ENCODE data around the gene INPP5E.

The INPP5E gene

DNA sequence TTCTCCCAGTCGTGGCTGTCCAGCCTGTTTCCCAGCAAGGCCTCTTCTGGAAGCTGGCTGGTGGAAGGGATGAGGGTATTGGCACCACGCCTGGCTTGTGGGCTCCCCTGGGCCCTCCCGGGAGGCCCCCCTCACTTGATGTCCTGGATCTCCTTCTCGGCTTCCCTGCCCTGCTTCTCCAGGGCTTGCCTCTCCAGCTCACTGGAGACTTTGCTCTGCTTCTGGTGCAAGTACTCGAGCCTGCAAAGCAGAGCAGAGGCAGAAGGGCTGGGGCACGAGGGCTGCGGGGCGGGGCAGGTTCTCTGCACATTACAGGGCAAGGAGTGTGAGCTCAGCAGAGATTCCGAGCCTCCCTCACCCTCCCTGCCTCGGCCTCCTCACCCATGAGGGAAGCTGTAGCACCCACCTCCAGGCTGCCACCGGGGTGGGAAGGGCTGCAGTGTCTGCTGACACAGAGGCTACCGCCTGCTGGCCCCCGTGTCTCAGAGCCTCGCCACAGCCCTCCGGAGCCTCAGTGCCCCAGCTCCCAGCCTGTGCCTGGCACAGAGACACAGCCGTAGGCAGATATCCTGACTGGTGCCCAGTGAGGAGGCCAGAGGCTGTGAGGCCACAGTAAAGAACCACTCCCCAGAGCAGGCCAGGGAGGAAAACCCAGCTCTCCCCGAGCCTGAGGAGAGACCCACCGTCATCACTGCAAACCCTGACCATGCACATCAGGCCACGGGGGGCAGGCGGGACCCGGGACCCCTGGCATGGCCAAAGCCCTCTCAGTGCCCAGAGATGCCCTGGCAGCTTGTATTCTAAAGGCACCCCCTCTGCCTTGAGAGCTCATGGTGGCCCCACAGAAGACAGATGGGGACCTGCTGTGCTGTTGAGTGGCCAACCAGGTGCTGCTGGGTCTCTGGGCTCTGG, 46.9 kb downstream of the INPP5E start:
- H3K4me3 ChIP-seq (replicated peaks; ENCODE audit: low read depth, low read length) = no peak overlapping the region
- no peak for DNase-seq (ENCODE audit: low read depth)
- TF ChIP-seq, protein P1, sequence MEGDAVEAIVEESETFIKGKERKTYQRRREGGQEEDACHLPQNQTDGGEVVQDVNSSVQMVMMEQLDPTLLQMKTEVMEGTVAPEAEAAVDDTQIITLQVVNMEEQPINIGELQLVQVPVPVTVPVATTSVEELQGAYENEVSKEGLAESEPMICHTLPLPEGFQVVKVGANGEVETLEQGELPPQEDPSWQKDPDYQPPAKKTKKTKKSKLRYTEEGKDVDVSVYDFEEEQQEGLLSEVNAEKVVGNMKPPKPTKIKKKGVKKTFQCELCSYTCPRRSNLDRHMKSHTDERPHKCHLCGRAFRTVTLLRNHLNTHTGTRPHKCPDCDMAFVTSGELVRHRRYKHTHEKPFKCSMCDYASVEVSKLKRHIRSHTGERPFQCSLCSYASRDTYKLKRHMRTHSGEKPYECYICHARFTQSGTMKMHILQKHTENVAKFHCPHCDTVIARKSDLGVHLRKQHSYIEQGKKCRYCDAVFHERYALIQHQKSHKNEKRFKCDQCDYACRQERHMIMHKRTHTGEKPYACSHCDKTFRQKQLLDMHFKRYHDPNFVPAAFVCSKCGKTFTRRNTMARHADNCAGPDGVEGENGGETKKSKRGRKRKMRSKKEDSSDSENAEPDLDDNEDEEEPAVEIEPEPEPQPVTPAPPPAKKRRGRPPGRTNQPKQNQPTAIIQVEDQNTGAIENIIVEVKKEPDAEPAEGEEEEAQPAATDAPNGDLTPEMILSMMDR (IDR thresholded peaks at IDR 0.05; ENCODE audit: low read length, missing control alignments) = no peak

DNA sequence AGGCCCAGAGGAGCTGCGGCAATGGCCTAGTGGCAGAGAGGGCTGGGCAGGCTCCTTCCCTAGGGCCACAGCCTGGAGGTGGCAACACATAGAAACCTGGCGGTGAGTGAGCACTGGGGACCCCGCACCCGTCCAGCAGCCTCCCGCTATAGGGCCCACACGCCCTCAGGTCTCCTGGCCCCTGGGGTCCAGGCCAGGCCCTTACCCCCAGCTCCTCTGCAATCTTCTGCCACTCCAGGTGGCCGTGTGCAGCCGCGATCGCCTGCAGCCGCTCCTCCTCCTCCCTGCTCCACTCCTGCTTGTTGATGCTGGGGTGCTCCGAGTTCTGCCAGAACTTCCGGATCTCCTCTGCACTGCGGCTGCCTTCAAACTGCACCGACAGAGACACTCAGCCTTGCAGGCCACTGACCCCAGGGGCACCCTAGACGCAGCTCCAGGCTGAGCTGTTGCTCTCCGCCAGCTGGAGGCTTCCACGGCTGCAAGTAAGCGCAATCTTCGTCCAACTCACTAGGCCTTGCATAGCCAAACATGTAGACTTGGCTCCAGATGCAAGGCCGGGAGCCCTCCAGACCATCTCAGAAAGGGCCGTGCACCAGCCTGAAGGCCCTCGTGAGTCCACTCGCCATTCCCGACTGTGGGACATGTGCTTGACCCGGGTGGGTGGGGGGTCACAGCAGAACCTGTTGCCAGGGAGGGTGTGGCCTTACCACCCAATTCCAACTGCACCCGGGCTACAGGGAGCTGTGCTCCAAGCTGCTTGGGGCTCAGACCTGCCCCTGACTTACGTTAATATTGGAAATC, 47.7 kb downstream of the INPP5E start:
- TF ChIP-seq, protein P1 (IDR thresholded peaks at IDR 0.05; ENCODE audit: low read length, missing control alignments) = no peak
- DNase-seq (ENCODE audit: low read depth) = no peak
- no peak overlapping the region for H3K4me3 ChIP-seq (replicated peaks; ENCODE audit: low read depth, low read length)

DNA sequence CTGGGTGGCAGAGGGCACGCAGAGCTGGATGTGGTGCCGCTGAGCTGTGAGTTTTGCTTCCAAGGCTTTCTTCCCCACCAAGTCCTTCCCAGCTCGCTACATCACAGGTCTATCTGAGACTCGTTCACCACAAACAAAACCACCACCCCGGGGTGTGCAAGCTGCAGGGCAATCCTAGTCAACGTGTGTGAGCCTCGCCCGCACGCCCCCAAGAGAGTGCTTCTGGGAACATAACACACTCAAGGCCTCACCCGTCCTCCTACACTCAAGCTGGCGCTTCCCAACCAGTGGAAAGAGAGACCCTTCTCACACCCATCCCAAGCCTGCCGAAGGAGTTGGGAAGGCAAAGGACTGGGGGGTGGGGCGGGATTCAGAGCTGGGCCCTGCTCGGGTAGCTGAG, 50.2 kb downstream of the INPP5E start:
- TF ChIP-seq, protein P1 (IDR thresholded peaks at IDR 0.05; ENCODE audit: low read length, missing control alignments) = no peak
- no peak overlapping the region for H3K4me3 ChIP-seq (replicated peaks; ENCODE audit: low read depth, low read length)
- no peak for DNase-seq (ENCODE audit: low read depth)

DNA sequence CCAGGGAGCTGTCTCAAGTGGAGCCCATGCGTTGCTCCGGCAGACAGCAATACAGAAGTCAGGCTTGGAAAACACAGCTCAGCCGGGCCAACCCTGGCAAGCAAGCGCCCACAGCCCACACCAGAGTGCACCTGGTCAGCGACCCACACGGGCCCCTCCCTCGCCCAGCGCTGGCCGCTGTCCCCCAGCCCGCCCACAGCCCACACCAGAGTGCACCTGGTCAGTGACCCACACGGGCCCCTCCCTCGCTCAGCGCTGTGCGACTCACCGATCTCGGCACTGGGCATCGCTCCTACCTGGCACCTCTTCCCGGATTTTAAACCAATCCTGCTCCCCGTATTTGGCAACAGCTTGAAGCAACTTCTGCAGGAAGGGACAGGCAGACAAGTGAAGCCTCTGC, 52.4 kb downstream of the INPP5E start:
- no peak for DNase-seq (ENCODE audit: low read depth)
- TF ChIP-seq, protein P1 (IDR thresholded peaks at IDR 0.05; ENCODE audit: low read length, missing control alignments) = no peak
- H3K4me3 ChIP-seq (replicated peaks; ENCODE audit: low read depth, low read length) = no peak overlapping the region

DNA sequence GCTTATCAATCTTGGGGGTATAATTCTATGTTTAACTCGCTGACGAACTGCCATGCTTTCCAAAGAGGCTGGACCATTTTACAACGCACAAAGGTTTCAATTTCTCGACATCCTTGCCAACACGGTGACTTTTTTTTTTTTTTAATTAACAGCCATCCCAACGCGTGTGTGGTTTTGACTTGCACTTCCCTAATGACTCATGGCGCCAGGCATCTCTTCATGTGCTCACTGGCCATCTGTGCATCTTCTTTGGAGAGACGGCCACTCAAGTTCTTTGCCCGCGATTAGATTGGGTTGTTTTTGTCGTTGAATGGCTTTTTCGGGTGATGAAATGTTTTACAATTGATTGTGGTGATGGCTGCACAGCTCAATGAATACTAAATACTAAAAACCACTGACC, 53.6 kb downstream of the INPP5E start:
- TF ChIP-seq, protein P1 (IDR thresholded peaks at IDR 0.05; ENCODE audit: low read length, missing control alignments) = no peak
- no peak overlapping the region for H3K4me3 ChIP-seq (replicated peaks; ENCODE audit: low read depth, low read length)
- DNase-seq (ENCODE audit: low read depth) = no peak

DNA sequence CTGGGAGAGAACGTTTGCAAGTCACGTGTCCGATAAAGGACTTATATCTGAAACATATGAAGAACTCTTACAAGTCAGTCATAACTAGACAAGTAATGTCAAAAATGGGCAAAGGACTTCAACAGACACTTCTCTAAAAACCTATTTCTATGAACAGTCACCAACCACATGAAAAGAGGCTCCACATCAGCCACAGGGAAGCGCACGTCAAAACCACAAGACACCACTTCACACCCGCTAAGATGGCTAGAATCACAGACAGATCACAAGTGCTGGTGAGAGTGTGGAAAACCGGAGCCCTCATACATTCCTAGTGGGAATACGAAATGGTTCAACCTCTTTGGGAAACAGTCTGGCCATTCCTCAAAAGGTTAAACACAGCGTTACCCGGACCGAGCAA, 54.6 kb downstream of the INPP5E start:
- H3K4me3 ChIP-seq (replicated peaks; ENCODE audit: low read depth, low read length) = no peak overlapping the region
- no peak for DNase-seq (ENCODE audit: low read depth)
- TF ChIP-seq, protein P1 (IDR thresholded peaks at IDR 0.05; ENCODE audit: low read length, missing control alignments) = no peak

All from fibroblast of pulmonary artery (primary cell).